Astrocyte (in vitro differentiated cells and primary cell): ENCODE results near the gene TEX48. TPM values are rescaled to one million over a fixed set of nuclear protein-coding genes. Genes with fewer than 3 reads are reported as not detected.

ENCODE experiments used
- DNase-seq: peaks from one replicate; pipeline ENCODE4 v3.0.0-alpha.2; 2010; ENCODE audit warnings: low read depth
- FAIRE-seq: peaks from 2 replicates; lab custom pipeline; 2011; peaks lifted over from hg19 to GRCh38; lab: Jason Lieb, UNC
- H2AFZ ChIP-seq: 2 replicates; pipeline ENCODE4 v1.6.0; 2012; ENCODE audit warnings: low read depth, low read length, inconsistent platforms
- H3K27ac ChIP-seq: 2 replicates; pipeline ENCODE4 v1.5.1; 2011; ENCODE audit warnings: low read depth, low read length, inconsistent platforms
- H3K27me3 ChIP-seq: 2 replicates; pipeline ENCODE4 v1.6.0; 2011; ENCODE audit warnings: low read length, inconsistent platforms; ENCODE audit not compliant: insufficient read depth
- H3K36me3 ChIP-seq: 2 replicates; pipeline ENCODE4 v1.5.1; 2011; ENCODE audit warnings: low read length, inconsistent platforms; ENCODE audit not compliant: insufficient read depth
- H3K4me1 ChIP-seq: 2 replicates; pipeline ENCODE4 v1.5.1; 2011; ENCODE audit warnings: low read length, inconsistent platforms; ENCODE audit not compliant: insufficient read depth
- H3K4me2 ChIP-seq: 2 replicates; pipeline ENCODE4 v1.6.0; 2012; ENCODE audit warnings: low read length, inconsistent platforms
- H3K4me3 ChIP-seq: 2 replicates; pipeline ENCODE4 v1.5.1; 2011; ENCODE audit warnings: low read depth, mild to moderate bottlenecking, low read length, inconsistent platforms; ENCODE audit not compliant: insufficient read depth
- H3K79me2 ChIP-seq: 2 replicates; pipeline ENCODE4 v1.6.0; 2012; ENCODE audit warnings: mild to moderate bottlenecking, low read length, inconsistent platforms; ENCODE audit not compliant: insufficient read depth
- H3K9ac ChIP-seq: 2 replicates; pipeline ENCODE4 v1.6.0; 2012; ENCODE audit warnings: mild to moderate bottlenecking, low read length, inconsistent platforms
- H3K9me3 ChIP-seq: 2 replicates; pipeline ENCODE4 v1.5.1; 2012; ENCODE audit warnings: low read depth, mild to moderate bottlenecking, low read length, inconsistent platforms; ENCODE audit not compliant: insufficient read depth
- H4K20me1 ChIP-seq: 2 replicates; pipeline ENCODE4 v1.6.0; 2012; ENCODE audit warnings: low read length, inconsistent platforms; ENCODE audit not compliant: insufficient read depth
- H3K27ac Mint-ChIP-seq: one replicate; pipeline ENCODE4 v1.8.0; 2021; ENCODE audit warnings: mild to moderate bottlenecking, mixed read lengths; ENCODE audit not compliant: unreplicated experiment
- H3K27me3 Mint-ChIP-seq: one replicate; pipeline ENCODE4 v1.8.0; 2021; ENCODE audit warnings: low read depth, mixed read lengths; ENCODE audit not compliant: unreplicated experiment
- H3K36me3 Mint-ChIP-seq: one replicate; pipeline ENCODE4 v1.8.0; 2021; ENCODE audit warnings: low read depth, mixed read lengths; ENCODE audit not compliant: unreplicated experiment
- H3K4me1 Mint-ChIP-seq: one replicate; pipeline ENCODE4 v1.8.0; 2021; ENCODE audit warnings: low read depth, mixed read lengths; ENCODE audit not compliant: unreplicated experiment
- H3K4me3 Mint-ChIP-seq: one replicate; pipeline ENCODE4 v1.8.0; 2021; ENCODE audit warnings: mild to moderate bottlenecking, moderate library complexity, mixed read lengths; ENCODE audit not compliant: unreplicated experiment
- H3K9me3 Mint-ChIP-seq: one replicate; pipeline ENCODE4 v1.8.0; 2021; ENCODE audit warnings: mild to moderate bottlenecking, mixed read lengths; ENCODE audit not compliant: unreplicated experiment
- EZH2 ChIP-seq: IDR thresholded peaks from 2 replicates; pipeline ENCODE4 v1.6.1; 2012; ENCODE audit warnings: mild to moderate bottlenecking, low read length, inconsistent platforms; ENCODE audit not compliant: insufficient read depth
- total RNA-seq: library from RNA; stranded (reverse); gene quantifications from 2 replicates; pipeline ENCODE4 v1.2.1, GENCODE V29; 2021
- TF ChIP-seq, protein P1 (sequence below): IDR thresholded peaks from 2 replicates; pipeline ENCODE4 v1.5.1; 2011; ENCODE audit warnings: low read depth, mild to moderate bottlenecking, inconsistent platforms, low read length, moderate library complexity; ENCODE audit not compliant: insufficient read depth

The TEX48 gene
- total RNA-seq, 1 donor from 2014 or later = not detected

DNA sequence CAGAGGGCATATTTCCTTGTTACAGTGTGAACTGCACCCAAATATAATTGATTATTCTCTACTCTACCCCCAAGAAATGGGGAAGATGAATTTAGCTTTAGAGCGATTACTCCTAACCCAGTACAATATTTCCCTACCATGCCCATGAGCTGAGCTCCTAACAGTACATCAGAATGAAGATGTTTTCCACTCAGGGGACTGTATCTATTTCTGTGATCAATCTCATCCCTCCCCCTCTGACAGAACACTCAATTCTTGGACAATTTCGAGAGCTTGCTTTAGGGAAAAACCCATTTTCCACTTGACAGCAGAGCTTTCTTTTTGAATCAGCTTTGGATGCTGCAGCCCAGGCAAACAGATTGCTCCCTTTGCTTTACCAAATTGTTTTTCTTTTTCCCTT is 24.7 kb upstream of the TEX48 start:
- no peak for TF ChIP-seq EZH2
- TF ChIP-seq, protein P1, sequence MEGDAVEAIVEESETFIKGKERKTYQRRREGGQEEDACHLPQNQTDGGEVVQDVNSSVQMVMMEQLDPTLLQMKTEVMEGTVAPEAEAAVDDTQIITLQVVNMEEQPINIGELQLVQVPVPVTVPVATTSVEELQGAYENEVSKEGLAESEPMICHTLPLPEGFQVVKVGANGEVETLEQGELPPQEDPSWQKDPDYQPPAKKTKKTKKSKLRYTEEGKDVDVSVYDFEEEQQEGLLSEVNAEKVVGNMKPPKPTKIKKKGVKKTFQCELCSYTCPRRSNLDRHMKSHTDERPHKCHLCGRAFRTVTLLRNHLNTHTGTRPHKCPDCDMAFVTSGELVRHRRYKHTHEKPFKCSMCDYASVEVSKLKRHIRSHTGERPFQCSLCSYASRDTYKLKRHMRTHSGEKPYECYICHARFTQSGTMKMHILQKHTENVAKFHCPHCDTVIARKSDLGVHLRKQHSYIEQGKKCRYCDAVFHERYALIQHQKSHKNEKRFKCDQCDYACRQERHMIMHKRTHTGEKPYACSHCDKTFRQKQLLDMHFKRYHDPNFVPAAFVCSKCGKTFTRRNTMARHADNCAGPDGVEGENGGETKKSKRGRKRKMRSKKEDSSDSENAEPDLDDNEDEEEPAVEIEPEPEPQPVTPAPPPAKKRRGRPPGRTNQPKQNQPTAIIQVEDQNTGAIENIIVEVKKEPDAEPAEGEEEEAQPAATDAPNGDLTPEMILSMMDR = no peak
- Histone ChIP-seq H2AFZ (no peak overlapping the region), H3K4me2 (no peak overlapping the region), H4K20me1 (no peaks in the 10 kb centered on the region), H3K4me1 (no peaks in the 10 kb centered on the region), H3K9ac (no peak overlapping the region), H3K27ac (no peak overlapping the region), H3K9me3 (no peaks in the 10 kb centered on the region), H3K27me3 (peaks cover 2% of the 10 kb centered on the region), H3K36me3 (no peaks in the 10 kb centered on the region), H3K4me3 (no peak overlapping the region), H3K79me2 (no peaks in the 10 kb centered on the region)
- no peaks in the 10 kb centered on the region for H3K9me3 Mint-ChIP-seq
- no peak for FAIRE-seq
- DNase-seq = no peak
- H3K27ac Mint-ChIP-seq = no peak overlapping the region
- peaks cover 1% of the 10 kb centered on the region for H3K36me3 Mint-ChIP-seq
- H3K4me3 Mint-ChIP-seq = no peak overlapping the region
- H3K4me1 Mint-ChIP-seq = no peaks in the 10 kb centered on the region
- H3K27me3 Mint-ChIP-seq = peaks cover 34% of the 10 kb centered on the region

DNA sequence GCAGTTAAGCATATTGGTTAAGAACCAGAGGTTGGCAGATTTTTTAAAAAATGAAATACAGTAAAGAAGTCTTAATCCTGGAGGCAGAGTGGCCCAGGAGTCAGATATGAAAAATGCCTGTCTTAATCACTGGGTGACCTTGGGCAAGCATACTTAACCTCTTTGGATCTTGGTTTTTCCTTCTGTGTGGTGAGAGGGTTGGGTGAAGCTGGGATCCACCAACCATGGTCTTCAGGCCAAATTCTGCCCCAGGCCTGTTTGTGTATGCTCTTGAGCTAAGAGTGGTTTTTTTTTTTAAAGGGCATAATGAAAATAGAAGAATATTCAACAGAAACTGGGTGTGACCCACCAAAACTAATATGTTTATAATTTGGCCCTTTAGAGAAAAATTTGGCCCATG is 20.0 kb upstream of the TEX48 start:
- Histone ChIP-seq H3K9me3 (no peaks in the 10 kb centered on the region), H3K27me3 (peaks cover 2% of the 10 kb centered on the region), H3K36me3 (no peaks in the 10 kb centered on the region), H3K4me2 (no peak overlapping the region), H3K4me3 (no peak overlapping the region), H3K79me2 (no peaks in the 10 kb centered on the region), H3K4me1 (peaks cover 4% of the 10 kb centered on the region), H3K27ac (no peak overlapping the region), H4K20me1 (no peaks in the 10 kb centered on the region), H2AFZ (no peak overlapping the region), H3K9ac (no peak overlapping the region)
- no peak for TF ChIP-seq EZH2
- TF ChIP-seq, protein P1 = no peak
- H3K36me3 Mint-ChIP-seq = peaks cover 1% of the 10 kb centered on the region
- peaks cover 7% of the 10 kb centered on the region for H3K4me1 Mint-ChIP-seq
- H3K4me3 Mint-ChIP-seq = no peak overlapping the region
- no peaks in the 10 kb centered on the region for H3K9me3 Mint-ChIP-seq
- H3K27me3 Mint-ChIP-seq = peaks cover 18% of the 10 kb centered on the region
- no peak for DNase-seq
- no peak overlapping the region for H3K27ac Mint-ChIP-seq
- FAIRE-seq = no peak

DNA sequence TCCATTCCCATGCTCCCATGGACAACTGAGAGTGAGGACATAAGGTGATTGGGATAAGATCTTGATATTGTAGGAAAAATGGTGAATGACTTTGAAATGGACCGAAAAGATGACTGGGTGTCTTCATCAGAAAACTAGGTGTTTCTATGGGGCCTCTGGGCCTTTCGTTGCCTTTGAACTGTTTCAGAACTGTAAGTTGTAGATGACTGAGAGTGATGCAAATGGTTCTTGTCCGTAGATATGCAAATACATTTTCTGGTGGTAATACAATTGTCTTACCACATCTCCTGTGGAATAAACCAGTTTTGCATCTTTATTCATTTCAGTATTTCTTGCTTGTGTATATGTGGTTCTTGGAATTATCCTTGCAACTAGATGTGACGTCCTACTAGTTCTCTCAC is 16.0 kb upstream of the TEX48 start:
- no peak overlapping the region for H3K27ac ChIP-seq
- no peaks in the 10 kb centered on the region for H3K36me3 ChIP-seq
- Mint-ChIP-seq H3K27ac (no peak overlapping the region), H3K4me3 (no peak overlapping the region), H3K27me3 (peaks cover 8% of the 10 kb centered on the region), H3K9me3 (no peaks in the 10 kb centered on the region), H3K36me3 (peaks cover 1% of the 10 kb centered on the region), H3K4me1 (peaks cover 26% of the 10 kb centered on the region)
- no peak overlapping the region for H2AFZ ChIP-seq
- no peak for DNase-seq
- peaks cover 19% of the 10 kb centered on the region for H3K4me1 ChIP-seq
- FAIRE-seq = no peak
- H3K4me2 ChIP-seq = no peak overlapping the region
- H4K20me1 ChIP-seq = no peaks in the 10 kb centered on the region
- no peaks in the 10 kb centered on the region for H3K79me2 ChIP-seq
- no peaks in the 10 kb centered on the region for H3K9me3 ChIP-seq
- H3K4me3 ChIP-seq = no peak overlapping the region
- TF ChIP-seq EZH2 = no peak
- TF ChIP-seq, protein P1 = no peak
- no peak overlapping the region for H3K9ac ChIP-seq
- H3K27me3 ChIP-seq = no peaks in the 10 kb centered on the region
